Heart right ventricle (tissue), 16 donors: ENCODE results near the gene POP5. TPM values are rescaled to one million over a fixed set of nuclear protein-coding genes. Genes with fewer than 3 reads are reported as not detected.
"Not testable (repeated sequence)": the region's sequence is repeated elsewhere in the genome, so short reads cannot be mapped to it uniquely, and the experiment has no call there.

Source experiments
- ATAC-seq, 8 donors: fragments of 200-7000 bp; cut with Tn5 transposase; one replicate each; pipeline ENCODE4 v1.9.1; 2020; ENCODE audit warnings: mild to moderate bottlenecking in 8 of 8, moderate library complexity in 8 of 8, moderate number of reproducible peaks in 1 of 8
- DNase-seq, 2 donors: peaks; one replicate each; pipeline ENCODE4 v3.0.0-alpha.2; 2020
- H3K27ac ChIP-seq, 10 donors: fragments of 200-600 bp; sonication (generic) in 2 of 10; one replicate each; pipeline versions ENCODE4 v1.5.0 to v1.8.0; 2020 to 2022; ENCODE audit warnings: mild to moderate bottlenecking in 3 of 10
- H3K27me3 ChIP-seq, 7 donors: fragments of 200-600 bp; one replicate each; pipeline ENCODE4 v1.8.0; 2021 to 2022; ENCODE audit warnings: mild to moderate bottlenecking in 2 of 7
- H3K36me3 ChIP-seq, 9 donors: fragments of 200-600 bp; sonication (generic) in 1 of 9; one replicate each; pipeline versions ENCODE4 v1.5.0 to v1.8.0; 2020 to 2022; ENCODE audit warnings: mild to moderate bottlenecking in 2 of 9
- H3K4me1 ChIP-seq, 9 donors: fragments of 200-600 bp; sonication (generic) in 1 of 9; one replicate each; pipeline versions ENCODE4 v1.5.0 to v1.8.0; 2020 to 2022; ENCODE audit warnings: mild to moderate bottlenecking in 4 of 9
- H3K4me3 ChIP-seq, 10 donors: fragments of 200-600 bp; sonication (generic) in 2 of 10; one replicate each; pipeline versions ENCODE4 v1.5.0 to v1.8.0; 2020 to 2022; ENCODE audit warnings: mild to moderate bottlenecking in 7 of 10, moderate library complexity in 2 of 10
- H3K9me3 ChIP-seq, 11 donors: fragments of 200-600 bp in 10 of 11; sonication (generic) in 2 of 11; one replicate each; pipeline versions ENCODE4 v1.5.0 to v1.8.0; 2013 to 2022; ENCODE audit warnings: mild to moderate bottlenecking in 2 of 11, control low read depth in 1 of 11, moderate library complexity in 1 of 11
- CTCF ChIP-seq, 9 donors: fragments of 200-600 bp; sonication (generic) in 2 of 9; IDR thresholded peaks; one replicate each; pipeline versions ENCODE4 v1.5.0 to v1.8.0; 2021 to 2022; ENCODE audit warnings: antibody characterized with exemption in 9 of 9, mild to moderate bottlenecking in 5 of 9, moderate library complexity in 1 of 9
- WGBS, 2 donors: extraction: QIAGEN DNeasy Blood & Tissue Kit; methylation state at CpG; one replicate each; pipeline ENCODE4 v1.1.7; 2013; ENCODE audit warnings: inconsistent platforms in 1 of 2; 5-methylcytosine and 5-hydroxymethylcytosine counted together
- intact Hi-C, 10 donors: fragments of 100-400 bp; cut with DNase I; formaldehyde crosslinking; loops; one replicate each; pipeline versions ENCODE4 v1.11.1 to v1.14.2; 2022
- polyA plus RNA-seq, 2 donors: library from polyadenylated mRNA; stranded (reverse); fragments of 200-250 nt; gene quantifications; one replicate each; pipeline ENCODE4 v1.2.3, GENCODE V29; 2013
- total RNA-seq, 10 donors: library from RNA; stranded (reverse); fragmentation: NEBNext Ultra II Directional in 3 of 10; extraction: Animal tissue kit (Norgen Biotek cat#: 25700) in 3 of 10; gene quantifications; one replicate each; pipeline versions ENCODE4 v1.2.1 to v1.2.4, GENCODE V29; 2021 to 2023
- donor health status: Arrhythmogenic right ventricular cardiomyopathy.
- donor health status: ischemic (EF 13 %, LVEDD 7.1; RV severe dilation, severe dysfunction).
- donor health status: healthy with polysubstance abuse.
- donor health status: DM: no; HTN: yes; CAD: no.
- donor health status: DM: no; HTN: no; CAD: no.
- donor health status: ischemic (EF 25% LVEDD 6.9; RV normal size, moderate dysfunction).
- donor health status: ischemic (EF 25% LVEDD 5.7; RV mildly dilated, moderate dysfunction).
- donor health status: healthy.
- donor health status: DM: yes; HTN: yes; CAD: no.
- donor health status: Ischemic cardiomyopathy.
- donor health status: ischemic (EF 35%, LVEDD 5.7; RV mildly dilated, moderate dysfunction).
- donor health status: nonischemic (EF 11% LVEDD 7.7; RV severe dilation, severe dysfunction).
- donor health status: DM: yes; HTN: yes; CAD: no.
- donor health status: PGD.
- donor health status: ischemic (EF 29% LVEDD 5.4; RV normal size, mild dysfunction).
- donor health status: nonischemic (EF 23%, LVEDD 6.1; RV moderate dilation, normal function).

POP5 gene
- total and polyA plus RNA-seq, 12 donors = 21.1 to 59.6 (median 36.9) TPM

- no peak for ATAC-seq
- Histone ChIP-seq H3K9me3 (no peaks in the 10 kb centered on the region), H3K27ac (no peak overlapping the region), H3K36me3 (peaks cover 0 to 17% (median 0%) of the 10 kb centered on the region in 9 donors), H3K4me3 (no peak overlapping the region), H3K4me1 (peaks cover 8 to 49% (median 38%) of the 10 kb centered on the region in 9 donors), H3K27me3 (no peaks in the 10 kb centered on the region)
- no peak for TF ChIP-seq CTCF (IDR thresholded peaks at IDR 0.05)
- WGBS, 2 donors = 71 to 76% methylated on average over 4 of the region's 4 CpGs
- intact Hi-C loops = no loop called here
- no peak for DNase-seq
These were observed 48.4 kb downstream of the POP5 start for GRCh38 chr12:120532701-120533238.

DNA sequence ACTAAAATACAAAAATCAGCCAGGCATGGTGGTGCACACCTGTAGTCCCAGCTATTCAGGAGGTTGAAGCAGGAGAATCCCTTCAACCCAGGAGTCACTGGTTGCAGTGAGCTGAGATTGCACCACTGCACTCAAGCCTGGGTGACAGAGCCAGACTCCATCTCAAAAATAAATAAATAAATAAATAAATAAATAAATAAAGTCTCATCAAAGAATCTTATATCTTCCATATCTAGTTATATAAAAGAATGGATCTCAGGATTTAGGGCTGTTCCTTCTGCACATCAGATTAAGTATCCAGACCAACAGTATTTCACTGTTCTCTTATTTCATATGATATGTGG lies 50.8 kb downstream of the POP5 start:
- H3K4me3 ChIP-seq = peak overlapping the region in 6 of 10 donors; percentile 62 to 76 (median 72)
- H3K9me3 ChIP-seq, H3K36me3 ChIP-seq, H3K27me3 ChIP-seq, intact Hi-C loops, ATAC-seq, DNase-seq: not testable (repeated sequence)
- H3K4me1 ChIP-seq = peaks cover 0 to 25% (median 16%) of the 10 kb centered on the region in 9 donors
- peak overlapping the region in 4 of 10 donors; percentile 87 to 96 (median 92) for H3K27ac ChIP-seq

- Histone ChIP-seq H3K4me1 (peaks cover 0 to 21% (median 16%) of the 10 kb centered on the region in 9 donors), H3K27ac (peak overlapping the region; percentile 64 to 96 (median 93)), H3K36me3 (peaks cover 0 to 10% (median 0%) of the 10 kb centered on the region in 9 donors), H3K27me3 (no peaks in the 10 kb centered on the region), H3K9me3 (no peaks in the 10 kb centered on the region), H3K4me3 (peak overlapping the region; percentile 60 to 80 (median 72))
- no peak for TF ChIP-seq CTCF (IDR thresholded peaks at IDR 0.05)
- no peak for DNase-seq
- ATAC-seq = peak in 4 of 8 donors; percentile 23 to 31 (median 30)
- WGBS, 2 donors = 50 to 56% methylated on average over 19 of the region's 19 CpGs
- intact Hi-C loops = loop anchor here in 1 of 10 donors (2.0 kb wide), 1 partner anchor 33 kb away; the partner anchor contains the start of gene DYNLL1
These were observed 51.4 kb downstream of the POP5 start for GRCh38 chr12:120529641-120530417.

DNA sequence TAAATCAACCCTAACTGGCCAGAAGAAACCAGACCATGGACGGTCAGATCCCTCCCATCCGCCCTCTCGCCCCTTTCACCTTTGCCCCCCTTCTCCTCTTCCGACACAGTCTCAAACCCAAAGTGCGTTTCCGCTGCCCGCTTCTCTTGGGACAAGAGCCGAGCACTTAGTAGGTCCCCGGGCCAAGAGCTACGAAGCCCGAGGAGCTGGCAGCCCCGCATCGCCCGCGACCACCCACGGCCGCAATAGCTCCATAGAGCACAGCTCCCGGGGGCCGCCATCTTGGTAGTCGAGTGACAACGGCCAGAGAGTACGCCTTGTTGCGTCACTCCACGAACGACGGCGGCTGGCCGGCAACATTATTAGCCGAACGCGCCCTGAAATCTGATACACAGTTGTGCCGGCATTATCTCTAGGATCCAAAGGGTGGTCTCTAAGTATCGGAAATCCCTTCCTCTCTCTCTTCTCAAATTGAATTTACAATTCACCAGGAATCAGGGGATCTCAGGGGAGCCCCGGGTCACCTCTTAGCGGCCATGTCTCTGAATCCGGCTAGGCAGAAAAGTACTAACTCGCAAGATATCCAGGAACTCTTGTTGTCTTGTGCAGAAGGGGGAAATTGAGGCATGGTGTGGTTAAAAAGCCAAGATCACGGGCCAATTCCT lies 52.2 kb downstream of the POP5 start, which contains the start of gene COQ5:
Gene COQ5 (minus strand): TSS at position 298 of the 665 bp plus-strand sequence. CDS start 17 bp downstream, at position 281.
- no peak for TF ChIP-seq CTCF (IDR thresholded peaks at IDR 0.05)
- Histone ChIP-seq H3K27me3 (no peaks in the 10 kb centered on the region), H3K36me3 (peaks cover 0 to 15% (median 0%) of the 10 kb centered on the region in 9 donors), H3K4me1 (peaks cover 0 to 21% (median 16%) of the 10 kb centered on the region in 9 donors), H3K4me3 (peak within 1 kb of the TSS; percentile 60 to 80 (median 72)), H3K9me3 (no peaks in the 10 kb centered on the region), H3K27ac (peak within 1 kb of the TSS; percentile 64 to 96 (median 93))
- intact Hi-C loops = loop anchor here in 1 of 10 donors (2.0 kb wide), 1 partner anchor 32 kb away; the partner anchor contains the start of gene DYNLL1
- ATAC-seq (peak; percentile 93 to 97 (median 96)), DNase-seq (peak; percentile 91 to 94)
- 0% methylated on average over 38 of the region's 38 CpGs for WGBS, 2 donors

Other genes starting within 250 kb of the POP5 start
- gene MSI1, start 212.2 kb downstream of the POP5 start, total RNA-seq = 1 to 10 TPM; 2.8 to 9.6 (median 6.4) TPM
- 1 to 10 TPM; 1.1 to 2.9 TPM for gene MSI1, start 212.2 kb downstream of the POP5 start, polyA plus RNA-seq
- gene COX6A1, start 143.3 kb downstream of the POP5 start, total RNA-seq = 100 to 1,000 TPM; 101 to 180 (median 151) TPM
- 100 to 1,000 TPM; 531 to 859 TPM for gene COX6A1, start 143.3 kb downstream of the POP5 start, polyA plus RNA-seq
- gene TRIAP1, start 135.0 kb downstream of the POP5 start, total RNA-seq = 10 to 100 TPM; 10.1 to 18.4 (median 13.0) TPM
- 10 to 100 TPM; 12.0 to 28.9 TPM for gene TRIAP1, start 135.0 kb downstream of the POP5 start, polyA plus RNA-seq
- 10 to 100 TPM in 7 of 10 donors, 1 to 10 TPM in 3; 6.4 to 17.0 (median 11.1) TPM for gene GATC, start 135.0 kb downstream of the POP5 start, total RNA-seq
- gene GATC, start 135.0 kb downstream of the POP5 start, polyA plus RNA-seq = 1 to 10 TPM; 6.0 to 7.3 TPM
- gene SRSF9, start 111.7 kb downstream of the POP5 start, total RNA-seq = 10 to 100 TPM; 25.4 to 54.7 (median 32.0) TPM
- 10 to 100 TPM; 29.8 to 42.9 TPM for gene SRSF9, start 111.7 kb downstream of the POP5 start, polyA plus RNA-seq
- gene DYNLL1, start 85.3 kb downstream of the POP5 start, total RNA-seq = 100 to 1,000 TPM in 9 of 10 donors, 10 to 100 TPM in 1; 94.0 to 227 (median 120) TPM
- gene DYNLL1, start 85.3 kb downstream of the POP5 start, polyA plus RNA-seq = 100 to 1,000 TPM; 136 to 352 TPM
- 10 to 100 TPM; 32.0 to 56.0 (median 43.6) TPM for gene COQ5, start 52.2 kb downstream of the POP5 start, total RNA-seq
- gene COQ5, start 52.2 kb downstream of the POP5 start, polyA plus RNA-seq = 10 to 100 TPM; 32.5 to 64.5 TPM
- 100 to 1,000 TPM; 228 to 359 (median 271) TPM for gene RNF10, start 47.0 kb downstream of the POP5 start, total RNA-seq
- 100 to 1,000 TPM; 218 to 778 TPM for gene RNF10, start 47.0 kb downstream of the POP5 start, polyA plus RNA-seq
- 1 to 10 TPM; 1.3 to 8.7 (median 3.0) TPM for gene CABP1, start 59.2 kb upstream of the POP5 start, total RNA-seq
- gene CABP1, start 59.2 kb upstream of the POP5 start, polyA plus RNA-seq = 10 to 100 TPM in 1 of 2 donors, 1 to 10 TPM in 1; 3.3 to 12.0 TPM
- 100 to 1,000 TPM in 8 of 10 donors, 10 to 100 TPM in 2; 95.1 to 179 (median 118) TPM for gene MLEC, start 105.7 kb upstream of the POP5 start, total RNA-seq
- gene MLEC, start 105.7 kb upstream of the POP5 start, polyA plus RNA-seq = 10 to 100 TPM; 35.3 to 59.2 TPM
- 10 to 100 TPM in 5 of 10 donors, 1 to 10 TPM in 5; 5.9 to 15.4 (median 9.6) TPM for gene UNC119B, start 129.1 kb upstream of the POP5 start, total RNA-seq
- gene UNC119B, start 129.1 kb upstream of the POP5 start, polyA plus RNA-seq = 1 to 10 TPM; 5.0 to 9.5 TPM
- 100 to 1,000 TPM in 1 of 10 donors, 10 to 100 TPM in 9; 67.0 to 119 (median 77.9) TPM for gene ACADS, start 144.4 kb upstream of the POP5 start, total RNA-seq
- 10 to 100 TPM; 64.4 to 69.0 TPM for gene ACADS, start 144.4 kb upstream of the POP5 start, polyA plus RNA-seq